Stimulated activated CD8-positive, alpha-beta memory T cell treated with anti-CD3 and anti-CD28 coated beads, Interleukin-4, amount 100 ng/mL, for 48 hours (primary cell): ENCODE results near the gene KCNE4.

Source experiments
- DNase-seq: peaks from one replicate; pipeline ENCODE4 v3.0.0-alpha.2; 2020

The KCNE4 gene, protein sequence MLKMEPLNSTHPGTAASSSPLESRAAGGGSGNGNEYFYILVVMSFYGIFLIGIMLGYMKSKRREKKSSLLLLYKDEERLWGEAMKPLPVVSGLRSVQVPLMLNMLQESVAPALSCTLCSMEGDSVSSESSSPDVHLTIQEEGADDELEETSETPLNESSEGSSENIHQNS

DNA sequence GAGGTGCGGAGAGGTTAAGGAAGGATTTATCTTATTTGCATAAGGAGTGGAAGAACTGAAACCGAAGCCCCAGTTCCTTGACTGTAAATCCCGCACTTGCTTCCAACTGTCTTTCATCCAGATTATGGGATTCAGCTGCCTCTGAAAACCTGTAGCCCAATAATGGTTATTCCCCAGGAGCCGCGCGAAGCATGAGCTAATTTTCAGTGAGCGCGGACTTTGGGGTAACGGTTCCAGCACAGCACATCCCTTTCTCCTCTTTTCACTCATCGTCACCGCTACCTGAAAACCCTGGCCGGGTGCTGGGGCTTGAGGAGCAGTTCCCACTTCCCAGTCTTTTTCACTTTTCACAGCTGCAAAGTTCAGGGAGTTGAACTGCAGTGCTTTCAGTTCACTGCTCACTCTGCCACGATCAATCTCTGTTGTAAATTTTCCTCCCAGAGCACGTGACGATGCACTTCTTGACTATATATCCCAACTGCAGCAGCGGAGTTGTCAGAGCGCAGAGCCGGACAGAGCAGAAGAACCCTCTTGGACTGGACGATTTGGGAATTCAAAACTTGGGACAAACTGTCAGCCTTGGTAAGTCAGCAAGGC lies at the start of gene KCNE4:
KCNE4 (plus strand) TSS at position 498 of the 597 bp plus-strand sequence. CDS start 641 bp downstream, outside the sequence.
- no peak for DNase-seq

DNA sequence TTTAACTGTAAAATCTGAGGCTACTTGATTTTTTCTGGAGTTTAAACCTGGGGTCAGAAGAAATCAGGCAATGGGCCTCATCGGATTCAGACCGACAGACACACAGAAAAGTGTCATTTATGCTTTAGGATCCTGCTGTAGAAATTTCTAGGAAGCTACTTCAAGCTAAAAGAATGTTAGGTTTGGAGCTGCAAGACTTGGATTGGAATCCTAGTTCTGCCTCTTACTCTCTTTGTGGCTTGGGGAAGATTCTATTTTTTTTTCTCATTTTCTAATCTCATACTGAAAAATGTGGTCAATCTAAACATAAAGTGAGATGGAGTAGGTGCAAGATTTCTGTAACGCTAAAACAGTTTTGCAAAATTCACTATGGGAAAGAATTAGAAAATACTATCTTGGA lies 48.8 kb upstream of the KCNE4 start:
- no peak for DNase-seq

DNA sequence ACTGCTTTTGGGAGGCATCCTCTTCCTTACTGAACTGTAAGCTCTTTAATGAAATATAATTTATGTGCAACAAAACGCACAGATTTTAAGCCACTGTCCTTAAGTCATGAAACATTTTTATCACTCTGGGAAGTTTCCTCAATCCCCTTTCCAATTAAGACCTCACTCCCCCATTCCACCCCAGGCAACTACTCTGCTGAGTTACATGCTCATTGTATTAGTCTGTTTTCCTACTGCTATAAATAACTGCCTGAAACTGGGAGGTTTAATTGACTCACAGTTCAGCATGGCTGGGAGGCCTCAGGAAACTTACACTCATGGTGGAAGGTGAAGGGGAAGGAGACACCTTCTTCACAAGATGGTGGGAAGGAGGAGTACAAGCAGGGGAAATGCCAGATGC lies 46.5 kb upstream of the KCNE4 start:
- DNase-seq, result no peak

DNA sequence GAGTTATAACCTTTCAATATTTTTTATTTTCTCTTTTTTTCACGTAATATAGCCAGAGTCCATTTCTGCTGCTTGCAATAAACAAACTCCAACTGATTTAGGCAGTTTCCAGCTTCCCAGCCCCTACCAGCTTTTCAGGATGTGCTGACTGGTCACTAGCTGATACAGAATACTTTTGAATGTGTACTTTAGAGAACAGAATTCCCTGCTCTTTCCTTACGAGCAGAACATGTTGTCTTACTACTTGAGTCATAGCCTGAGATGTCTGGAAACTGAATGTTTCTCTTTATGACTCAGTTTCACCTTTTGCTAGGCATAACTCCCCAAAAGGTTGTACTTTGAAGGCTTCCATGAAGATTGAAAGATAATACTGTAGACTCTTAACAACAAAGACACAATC lies 44.5 kb upstream of the KCNE4 start:
- no peak for DNase-seq

DNA sequence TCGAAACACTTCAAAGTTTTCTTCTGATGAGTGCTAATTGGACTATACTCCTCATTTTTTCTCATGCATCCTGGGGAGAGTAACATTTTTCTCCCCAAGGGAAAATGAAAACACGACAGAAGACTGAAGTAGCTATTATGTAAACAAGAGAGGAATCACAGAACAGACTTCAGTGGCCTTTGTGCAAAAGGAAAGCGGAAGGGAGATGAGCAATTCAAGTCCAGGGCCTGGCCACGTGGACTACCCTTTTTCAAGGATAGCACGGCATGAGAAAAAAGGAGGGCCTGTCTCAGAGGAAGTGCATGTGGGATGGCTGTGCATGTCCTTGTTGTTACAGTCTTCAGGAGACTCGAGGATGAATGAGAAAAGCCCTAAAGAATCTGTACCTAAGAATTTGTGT lies 43.8 kb upstream of the KCNE4 start:
- DNase-seq, result no peak

DNA sequence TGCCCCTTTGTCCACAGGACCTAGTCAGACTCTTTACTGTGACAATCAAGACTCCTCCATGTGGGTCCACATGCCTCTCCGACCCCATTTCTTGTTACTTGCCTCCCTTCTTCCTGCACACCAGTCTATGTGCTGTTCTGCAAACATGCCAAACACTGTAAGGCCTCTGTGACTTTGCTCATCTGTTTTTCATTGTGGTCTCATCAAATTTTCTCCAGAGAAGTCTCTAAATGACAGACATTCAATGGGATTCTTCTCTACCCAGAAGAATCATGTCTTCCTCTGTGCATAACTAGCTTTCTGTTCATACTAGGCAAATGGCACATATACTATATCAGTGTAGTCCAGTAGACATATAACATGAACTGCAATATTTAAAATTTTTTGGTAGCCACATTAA lies 43.0 kb upstream of the KCNE4 start:
- no peak for DNase-seq

DNA sequence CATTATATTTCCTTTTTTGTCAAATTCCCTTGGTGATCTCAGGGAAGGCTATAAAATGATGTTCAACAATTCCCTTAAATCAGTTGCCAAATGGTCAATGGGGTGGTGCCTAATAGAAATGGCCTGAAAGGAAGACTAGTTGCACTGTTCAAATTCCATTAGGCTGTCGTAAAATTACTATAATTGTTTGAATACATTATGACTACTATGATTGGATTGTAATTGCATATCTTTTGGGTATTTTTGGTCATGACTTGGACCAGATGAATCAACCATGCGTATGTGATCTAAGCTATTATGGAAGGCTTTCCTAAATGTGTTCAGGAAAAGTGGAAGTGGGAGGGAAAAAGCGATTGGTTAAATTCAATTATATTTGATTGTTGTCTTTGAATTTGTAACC lies 41.3 kb upstream of the KCNE4 start:
- DNase-seq, result no peak

DNA sequence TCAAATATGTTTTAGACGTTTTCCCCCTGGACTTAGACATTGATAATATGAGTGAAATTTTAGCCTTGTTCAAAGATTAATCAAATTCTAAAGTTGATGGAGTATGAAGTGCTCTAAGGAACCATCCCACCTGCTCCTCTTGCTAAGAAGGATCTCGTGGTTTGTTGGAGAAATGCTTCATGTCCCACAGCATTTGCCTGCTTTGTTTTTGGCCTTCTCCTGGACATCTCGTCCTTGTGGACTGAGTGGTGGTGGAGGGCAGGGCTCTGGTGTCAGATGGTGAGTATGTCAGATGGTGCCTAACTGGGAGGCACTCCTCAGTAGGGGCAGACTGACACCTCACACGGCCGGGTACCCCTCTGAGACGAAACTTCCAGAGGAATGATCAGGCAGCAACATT lies 39.7 kb upstream of the KCNE4 start:
- no peak for DNase-seq

DNA sequence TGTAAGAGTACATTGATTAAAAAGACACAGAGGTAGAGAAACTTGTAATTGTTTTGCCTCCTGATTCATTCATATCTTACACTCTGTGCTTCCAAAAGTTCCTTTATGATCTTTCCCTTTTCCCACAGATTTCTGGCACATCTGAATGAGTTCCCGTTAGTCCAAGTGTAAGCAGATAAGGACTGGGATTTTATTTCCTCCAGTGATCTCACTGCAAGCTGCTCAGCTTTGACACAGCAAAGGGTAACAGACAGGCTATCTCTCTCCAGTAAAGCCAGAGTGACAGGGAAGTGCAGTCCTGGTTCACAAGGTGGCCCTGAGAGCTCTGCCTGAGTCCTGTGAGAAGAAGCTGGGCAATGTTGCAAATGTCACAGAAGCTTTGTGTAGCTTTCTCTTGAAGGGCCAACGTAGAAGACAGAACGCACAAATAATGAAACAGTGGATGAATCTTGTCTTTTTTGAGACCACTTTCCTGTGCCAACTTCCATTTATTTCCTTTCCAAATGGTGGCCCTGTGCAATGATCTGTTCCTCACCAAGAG lies 32.5 kb upstream of the KCNE4 start:
- no peak for DNase-seq

DNA sequence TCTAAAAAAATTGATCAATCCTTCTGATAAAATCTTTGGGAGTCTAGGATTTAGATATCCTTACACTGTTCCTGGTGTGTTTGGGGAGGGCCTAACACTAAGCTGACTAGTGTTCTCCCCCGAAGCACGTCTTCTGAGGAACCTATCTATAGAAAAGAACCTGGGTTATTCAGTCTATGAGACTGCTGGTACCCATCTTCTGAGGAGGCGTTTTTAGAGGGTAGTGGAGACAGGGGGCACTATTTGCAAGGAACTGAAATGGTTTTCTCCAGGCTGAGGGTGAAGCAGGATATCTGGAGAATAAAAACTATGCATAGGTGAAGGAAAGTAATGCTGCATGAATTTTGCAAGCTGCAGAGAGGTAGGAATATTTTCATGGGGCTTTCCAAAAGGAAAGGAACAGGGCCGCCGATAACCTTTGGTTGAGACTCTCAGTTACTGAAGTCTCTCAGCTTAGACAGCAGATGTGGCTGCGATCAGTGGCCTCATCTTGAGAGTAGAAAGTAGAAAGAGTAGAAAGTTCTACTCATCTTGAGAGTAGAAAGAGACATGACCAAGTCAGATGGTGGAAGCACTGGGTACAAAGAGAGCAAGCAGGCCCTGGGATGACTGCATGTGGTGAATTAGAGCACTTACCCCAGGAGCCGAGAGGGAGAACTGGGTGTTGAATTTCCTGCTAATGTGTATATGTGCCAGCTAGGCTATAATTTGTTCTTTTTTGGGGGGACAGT lies 31.8 kb upstream of the KCNE4 start:
- DNase-seq, result no peak

DNA sequence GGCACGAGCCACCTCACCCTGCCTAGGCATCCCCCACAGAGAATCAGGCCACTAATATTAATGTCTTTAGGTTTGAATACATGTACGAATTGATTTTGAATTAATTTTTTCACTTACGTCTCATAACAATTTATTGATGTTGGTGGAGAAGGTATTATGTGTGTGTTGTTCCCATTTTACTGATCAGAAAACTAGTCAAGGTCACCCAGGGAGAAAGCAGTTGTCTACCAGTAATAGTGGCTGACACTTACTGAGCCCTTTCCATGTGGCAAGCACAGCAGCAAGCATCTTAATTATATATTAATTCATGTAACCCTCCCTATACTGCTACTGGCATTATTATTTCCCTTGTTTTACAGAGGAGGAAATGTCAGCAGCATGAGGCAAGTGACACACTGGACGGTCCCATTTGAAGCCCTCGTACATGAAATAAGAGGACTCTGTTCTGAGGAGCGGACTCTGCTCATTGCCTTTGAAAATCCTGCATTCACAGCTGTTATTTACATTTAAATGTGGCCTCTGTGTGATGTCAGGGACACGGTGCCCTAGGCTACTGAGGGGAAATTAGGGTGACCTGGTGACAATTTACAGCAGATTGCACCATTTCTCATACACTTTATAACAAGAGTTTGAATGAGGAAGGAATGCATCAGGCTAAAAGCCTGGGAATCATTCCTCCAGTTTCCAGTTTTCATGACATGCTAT lies 30.9 kb upstream of the KCNE4 start:
- no peak for DNase-seq

DNA sequence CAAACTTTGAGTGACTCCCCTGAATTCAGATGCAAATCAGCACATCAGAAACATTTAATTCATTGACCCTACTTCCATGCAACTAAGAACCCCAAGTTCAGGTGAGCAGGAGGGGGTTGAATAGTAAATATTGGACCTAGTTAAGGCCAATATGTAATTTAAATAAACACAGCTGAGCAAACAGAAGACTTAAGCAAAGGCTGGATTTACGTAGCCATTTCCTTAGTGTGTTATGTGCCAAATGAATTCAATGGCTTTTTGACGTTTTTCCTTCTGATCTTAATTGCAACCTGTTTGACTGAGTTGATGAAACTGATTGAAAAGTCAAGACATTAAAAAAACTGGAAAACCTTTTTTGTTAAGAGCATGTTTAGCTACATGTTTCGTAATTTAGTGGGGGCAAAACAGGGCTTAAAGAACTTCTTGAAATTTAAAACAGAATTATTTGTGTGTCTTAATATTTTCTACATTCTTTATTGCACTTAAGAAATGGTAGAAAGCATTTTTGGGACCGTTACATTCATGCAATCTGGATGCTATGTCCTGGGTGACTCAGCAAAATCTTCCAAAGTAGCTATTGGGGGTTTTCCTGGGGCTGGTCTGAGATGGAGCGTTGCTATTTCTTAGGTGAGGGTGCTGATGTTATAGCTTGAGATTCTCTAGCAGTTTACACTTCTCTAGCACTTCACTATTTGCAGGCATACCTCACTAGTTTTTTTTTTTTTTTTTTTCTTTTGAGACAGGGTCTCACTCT lies 25.5 kb upstream of the KCNE4 start:
- no peak for DNase-seq

DNA sequence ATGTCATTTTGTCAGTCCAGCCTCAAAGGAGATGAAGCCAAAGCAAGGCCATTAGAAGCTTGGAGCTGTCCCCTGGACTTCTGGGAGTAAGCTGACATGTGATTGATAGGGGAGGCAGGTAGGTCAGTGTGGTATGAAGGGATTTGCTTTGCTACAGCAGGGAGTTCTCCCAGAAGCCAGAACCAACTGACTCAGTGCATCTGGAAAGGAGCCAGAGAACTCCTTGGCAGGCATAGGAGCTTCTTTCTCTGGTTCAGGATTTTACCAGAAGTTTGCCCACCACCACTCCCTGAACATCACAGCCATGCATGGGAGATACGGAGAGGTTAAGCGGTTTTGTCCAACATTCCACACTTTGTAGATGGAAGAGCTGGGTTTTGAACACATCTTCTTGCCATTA lies 24.5 kb upstream of the KCNE4 start:
- no peak for DNase-seq

DNA sequence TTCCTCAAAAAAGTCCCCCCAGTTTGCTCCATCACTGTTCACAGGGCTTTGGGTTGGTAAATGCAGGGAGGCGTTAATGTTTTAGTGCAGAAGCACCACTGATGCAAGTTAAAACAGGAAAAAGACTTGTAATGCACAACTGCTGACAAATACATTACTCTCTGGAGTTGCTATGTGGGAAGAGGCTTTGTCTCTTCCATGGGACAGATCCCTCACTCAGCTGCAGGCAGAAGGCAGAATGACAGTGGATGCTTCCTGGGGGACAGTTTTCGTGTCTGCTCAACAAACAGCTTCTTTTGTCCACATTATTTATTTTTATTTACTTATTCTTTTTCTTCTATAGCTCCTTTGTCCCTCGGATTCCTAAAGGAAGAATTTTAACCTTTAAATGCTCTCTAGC lies 22.7 kb upstream of the KCNE4 start:
- DNase-seq, result no peak

DNA sequence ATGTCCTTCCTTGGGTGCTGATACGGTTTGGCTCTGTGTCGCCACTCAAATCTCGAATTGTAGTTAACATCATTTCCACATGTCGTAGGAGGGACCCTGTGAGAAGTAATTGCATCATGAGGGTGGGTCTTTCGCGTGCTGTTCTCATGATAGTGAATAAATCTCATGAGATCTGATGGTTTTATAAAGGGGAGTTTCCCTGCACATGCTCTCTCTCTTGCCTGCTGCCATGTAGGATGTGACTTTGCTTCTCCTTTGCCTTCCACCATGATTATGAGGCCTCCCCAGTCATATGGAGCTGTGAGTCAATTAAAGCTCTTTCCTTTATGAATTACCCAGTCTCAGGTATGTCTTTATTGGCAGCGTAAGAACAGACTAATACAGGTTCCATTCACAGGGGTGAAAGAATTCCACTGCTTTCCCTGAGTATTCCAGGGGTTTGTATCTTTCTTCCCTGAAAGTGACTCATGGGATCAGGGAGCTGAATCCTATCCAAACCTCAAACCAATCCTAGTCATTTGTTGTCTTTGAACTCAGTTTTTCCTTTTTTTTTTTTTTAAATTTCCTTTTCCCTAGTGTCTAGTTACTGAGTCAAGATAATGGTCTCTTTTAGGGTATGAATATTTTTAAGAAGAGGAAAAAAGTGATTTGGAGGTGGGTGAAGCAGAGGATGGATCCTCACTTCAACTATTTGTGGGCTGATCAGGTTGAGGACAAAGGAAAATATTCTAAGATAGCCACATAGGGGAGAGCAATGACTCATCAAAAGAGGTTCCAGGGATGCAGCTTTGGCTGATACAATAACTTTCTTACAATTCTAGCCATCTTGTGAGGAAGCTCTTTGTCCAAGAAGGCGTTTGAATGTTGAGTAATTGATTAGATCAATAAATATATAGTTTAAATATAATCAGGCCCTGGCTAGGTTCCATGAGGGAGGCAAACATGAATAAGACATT lies 19.5 kb upstream of the KCNE4 start:
- DNase-seq, result no peak

DNA sequence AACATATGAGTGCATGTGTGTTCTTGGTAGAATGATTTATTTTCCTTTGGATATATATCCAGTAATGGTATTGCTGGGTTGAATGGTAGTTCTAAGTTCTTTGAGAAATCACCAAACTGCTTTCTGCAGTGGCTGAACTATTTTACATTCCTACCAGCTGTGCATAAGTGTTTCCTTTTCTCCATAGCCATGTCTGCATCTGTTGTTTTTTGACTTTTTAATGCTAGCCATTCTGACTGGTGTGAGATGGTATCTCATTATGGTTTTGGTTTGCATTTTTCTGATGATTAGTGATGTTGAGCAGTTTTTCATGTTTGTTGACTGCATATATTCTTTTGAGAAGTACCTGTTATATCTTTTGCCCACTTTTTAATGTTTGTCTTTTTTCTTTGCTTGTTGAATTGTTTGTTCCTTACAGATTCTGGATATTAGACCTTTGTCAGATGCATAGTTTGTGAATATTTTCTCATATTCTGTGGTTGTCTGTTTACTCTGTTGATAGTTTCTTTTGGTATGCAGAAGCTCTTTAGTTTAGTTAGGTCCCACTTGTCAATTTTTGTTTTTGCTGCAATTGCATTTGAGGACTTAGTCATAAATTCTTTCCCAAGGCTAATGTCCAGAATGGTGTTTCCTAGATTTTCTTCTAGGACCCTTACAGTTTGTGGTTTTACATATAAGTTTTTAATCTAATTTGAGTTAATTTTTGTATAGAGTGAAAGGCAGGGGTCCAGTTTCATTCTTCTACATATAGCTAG lies 17.6 kb upstream of the KCNE4 start:
- no peak for DNase-seq

DNA sequence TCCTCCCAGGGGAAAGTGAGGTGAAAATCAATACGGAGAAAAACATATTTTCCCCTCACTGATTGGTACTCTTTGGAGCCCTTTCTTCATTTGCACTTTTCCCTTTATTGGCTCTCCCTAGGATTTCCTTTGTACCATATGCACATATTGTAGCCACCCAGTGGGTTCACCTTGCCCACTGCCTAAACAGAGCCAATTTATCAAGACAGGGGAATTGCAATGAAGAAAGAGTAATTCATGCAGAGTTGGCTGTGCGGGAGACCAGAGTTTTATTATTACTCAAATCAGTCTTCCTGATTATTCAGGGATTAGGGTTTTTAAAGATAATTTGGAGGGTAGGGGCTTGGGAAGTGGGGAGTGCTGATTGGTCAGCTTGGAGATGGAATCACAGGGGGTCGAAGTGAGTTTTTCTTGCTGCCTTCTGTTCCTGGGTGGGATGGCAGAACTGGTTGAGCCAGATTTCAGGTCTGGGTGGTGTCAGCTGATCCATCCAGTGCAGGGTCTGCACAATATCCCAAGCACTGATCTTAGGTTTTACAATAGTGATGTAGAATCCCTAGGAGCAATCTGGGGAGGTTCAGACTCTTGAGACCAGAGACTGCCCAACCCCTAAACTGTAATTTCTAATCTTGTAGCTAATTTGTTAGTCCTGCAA lies 15.1 kb upstream of the KCNE4 start:
- no peak for DNase-seq

DNA sequence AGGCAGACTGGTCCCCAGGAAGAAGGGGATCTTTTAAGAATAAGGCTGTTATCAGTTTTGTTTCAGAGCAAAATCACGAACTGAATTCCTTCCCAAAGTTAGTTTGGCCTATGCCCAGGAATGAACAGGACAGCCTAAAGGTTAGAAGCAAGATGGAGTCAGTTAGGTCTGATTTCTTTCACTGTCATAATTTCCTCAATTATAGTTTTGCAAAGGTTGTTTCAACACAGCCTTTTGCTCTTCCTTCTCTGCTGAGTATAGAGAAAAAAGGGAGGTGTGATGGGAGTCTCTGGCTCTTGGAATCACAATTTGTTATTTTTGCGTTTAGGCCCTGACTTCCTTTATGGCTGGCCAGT lies 14.6 kb upstream of the KCNE4 start:
- DNase-seq, result no peak

DNA sequence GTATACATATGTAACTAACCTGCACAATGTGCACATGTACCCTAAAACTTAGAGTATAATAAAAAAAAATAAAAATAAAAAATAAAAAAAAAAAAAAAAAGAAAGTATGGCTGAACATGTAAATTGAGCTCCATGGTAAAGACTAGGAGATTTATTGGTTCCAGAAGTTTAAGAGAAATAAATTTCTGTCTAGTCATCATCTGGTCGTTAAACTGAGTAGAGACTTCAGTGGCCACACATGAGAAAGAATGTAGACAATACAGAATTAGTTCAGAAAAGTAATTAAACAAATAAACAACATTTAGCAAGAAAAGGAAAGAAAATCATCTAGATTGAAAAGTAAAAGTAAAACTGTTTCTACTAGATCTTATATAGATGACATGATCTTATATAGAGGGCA lies 12.4 kb upstream of the KCNE4 start:
- DNase-seq, result no peak

DNA sequence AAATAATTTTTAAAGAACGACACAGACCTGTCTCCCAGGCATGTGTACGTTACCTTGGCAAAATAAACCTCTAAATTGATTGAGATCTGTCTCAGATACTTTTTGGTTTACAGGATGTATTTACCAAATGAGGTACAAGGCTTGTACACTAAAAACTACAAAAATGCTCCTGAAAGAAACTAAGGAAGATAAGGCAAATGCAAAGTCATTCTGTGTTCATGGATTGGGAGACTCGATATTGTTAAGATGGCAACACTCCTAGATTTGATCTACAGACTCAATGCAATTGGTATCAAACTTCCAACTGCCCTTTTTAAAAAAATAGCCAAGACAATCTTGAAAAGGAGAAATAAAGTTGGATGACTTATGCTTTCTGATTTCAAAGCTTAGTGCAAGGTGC lies 11.5 kb upstream of the KCNE4 start:
- no peak for DNase-seq
